KOPT-K1 (cell line): Measurements from ENCODE around the gene RNF212.

Experiments
- H3K27ac ChIP-seq: fragments of 200-600 bp; sonication (generic); 2 replicates; pipeline ENCODE4 v1.5.1; 2016; ENCODE audit warnings: antibody characterized with exemption, mild to moderate bottlenecking, low read depth, low read length; ENCODE audit not compliant: poor library complexity, severe bottlenecking
- H3K36me3 ChIP-seq: fragments of 200-600 bp; sonication (generic); 2 replicates; pipeline ENCODE4 v1.5.1; 2017; ENCODE audit warnings: antibody characterized with exemption, mild to moderate bottlenecking, low read length, moderate library complexity; ENCODE audit not compliant: insufficient read depth
- H3K9me3 ChIP-seq: fragments of 200-600 bp; sonication (generic); 2 replicates; pipeline ENCODE4 v1.5.1; 2017; ENCODE audit warnings: antibody characterized with exemption, low read length, mild to moderate bottlenecking; ENCODE audit not compliant: insufficient read depth, poor library complexity, severe bottlenecking

RNF212 gene

DNA sequence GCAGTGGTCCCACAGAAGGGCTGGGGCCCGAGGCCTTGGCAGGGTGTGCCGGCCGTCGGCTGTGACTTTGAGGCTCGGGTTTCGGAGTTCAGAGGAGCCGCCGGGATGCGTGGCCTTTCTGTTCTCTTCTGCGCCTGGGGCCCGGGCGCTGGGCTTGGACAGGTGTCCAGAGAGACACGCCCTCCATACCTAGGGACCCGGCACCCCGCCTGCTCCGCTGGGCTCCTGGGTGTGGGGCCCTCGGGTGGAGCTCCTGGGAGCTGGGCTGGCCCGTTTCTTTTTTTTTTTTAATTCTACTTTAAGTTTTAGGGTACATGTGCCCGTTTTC is 90.7 kb downstream of the RNF212 start:
- Histone ChIP-seq H3K9me3 (no peaks in the 10 kb centered on the region), H3K27ac (no peak overlapping the region), H3K36me3 (no peaks in the 10 kb centered on the region)

DNA sequence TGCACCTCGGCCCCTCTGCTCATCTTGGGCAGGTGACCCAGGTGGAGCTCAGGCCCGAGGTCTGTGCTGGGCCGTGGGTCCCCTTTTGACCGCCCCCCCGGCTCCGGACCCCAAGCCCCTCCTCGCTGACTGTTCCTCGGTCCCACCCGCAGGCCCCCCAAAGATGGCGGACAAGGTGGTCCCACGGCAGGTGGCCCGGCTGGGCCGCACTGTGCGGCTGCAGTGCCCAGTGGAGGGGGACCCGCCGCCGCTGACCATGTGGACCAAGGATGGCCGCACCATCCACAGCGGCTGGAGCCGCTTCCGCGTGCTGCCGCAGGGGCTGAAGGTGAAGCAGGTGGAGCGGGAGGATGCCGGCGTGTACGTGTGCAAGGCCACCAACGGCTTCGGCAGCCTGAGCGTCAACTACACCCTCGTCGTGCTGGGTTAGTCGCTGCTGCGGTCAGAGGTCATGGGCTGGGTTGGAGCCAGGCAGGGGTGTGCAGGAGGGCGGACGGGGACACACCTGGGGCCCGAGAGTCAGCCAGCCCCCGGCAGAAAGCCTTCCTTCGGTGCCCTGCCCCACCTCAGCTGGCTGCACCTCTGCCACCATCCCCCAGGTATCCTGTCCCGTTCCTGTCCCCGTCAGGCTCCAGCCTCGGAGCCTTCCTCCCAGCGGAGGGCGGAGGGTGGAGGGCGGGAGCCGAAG is 91.2 kb downstream of the RNF212 start:
- Histone ChIP-seq H3K27ac (no peak overlapping the region), H3K36me3 (no peaks in the 10 kb centered on the region), H3K9me3 (no peaks in the 10 kb centered on the region)
